PC-3 (cell line): ENCODE measurements around the gene POTEC.
"Not testable (repeated sequence)": the region's sequence is repeated elsewhere in the genome, so short reads cannot be mapped to it uniquely, and the experiment has no call there.

Experiments
- CTCF ChIP-seq: fragments of 300-600 bp; sonication (generic); conservative IDR thresholded peaks from 2 replicates; pipeline ENCODE4 v1.5.1; 2017; ENCODE audit warnings: antibody characterized with exemption, low read depth, mild to moderate bottlenecking, low read length
- EZH2 ChIP-seq: fragments of 300-600 bp; sonication (generic); IDR thresholded peaks from one replicate; pipeline ENCODE4 v1.6.1; 2017; ENCODE audit warnings: antibody characterized with exemption, mild to moderate bottlenecking, low read length; ENCODE audit not compliant: unreplicated experiment

DNA sequence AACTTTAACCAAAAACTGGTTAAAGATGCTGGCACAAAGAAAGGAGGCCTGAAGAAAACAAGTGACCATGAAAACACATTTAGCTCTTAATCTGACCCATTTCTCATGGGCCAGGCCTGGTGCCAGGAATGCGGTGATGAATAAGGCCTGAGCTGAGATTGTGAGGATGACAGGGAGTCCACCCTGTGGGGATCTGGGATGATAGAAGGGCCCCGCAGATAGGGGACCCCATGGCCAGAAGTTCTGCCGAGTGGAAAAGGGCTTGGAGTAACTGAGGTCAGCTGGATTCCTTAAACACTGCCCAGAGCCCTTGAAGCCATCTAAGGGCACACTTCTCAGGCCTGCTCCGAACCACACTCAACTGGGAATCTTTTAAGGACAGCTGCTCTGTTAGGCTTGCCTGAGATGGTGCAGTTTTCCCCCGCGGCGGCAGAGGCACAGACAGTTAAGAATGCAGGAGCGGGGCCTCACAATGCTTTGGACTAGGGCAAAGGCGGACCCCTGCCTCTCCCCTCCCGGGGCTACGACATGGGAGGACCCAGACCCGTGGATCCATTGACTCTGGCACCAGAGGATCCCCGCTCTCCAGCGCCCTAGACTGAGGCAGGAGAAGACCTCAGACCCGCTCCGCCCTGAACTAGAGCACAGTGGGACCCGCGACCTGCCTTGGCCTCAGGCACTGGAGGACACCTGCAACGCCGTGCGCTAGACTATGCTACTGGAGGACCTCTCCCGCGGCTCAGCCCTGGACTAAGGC, 70.0 kb downstream of the POTEC start:
- not testable (repeated sequence) for TF ChIP-seq CTCF, EZH2
